ENCODE results near the gene CKAP2L. TPM values are rescaled to one million over a fixed set of nuclear protein-coding genes. Genes with fewer than 3 reads are reported as not detected.

The CKAP2L gene
- total and polyA plus RNA-seq, 2 donors (not counting 3 experiments of a cell fraction or from before 2014, with no cell fraction given) = 3.4 to 30.7 TPM

GRCh38 chr2:112724591-112725525 lies 39.6 kb downstream of the CKAP2L start:
- Histone ChIP-seq H3K36me3 (ENCODE audit: control insufficient read depth in 2 of 2, extremely low read depth in 1 of 2, insufficient read depth in 2 of 2, low read length in 2 of 2) (no peaks in the 10 kb centered on the region), H3K27me3 (ENCODE audit: control insufficient read depth in 2 of 2, insufficient read depth in 2 of 2, low read length in 2 of 2) (no peaks in the 10 kb centered on the region), H4K20me1 (replicated peaks; ENCODE audit: control insufficient read depth, extremely low read depth, insufficient read depth, low read length) (no peaks in the 10 kb centered on the region), H2AFZ (ENCODE audit: low read depth, low read length) (no peak overlapping the region), H3K4me2 (ENCODE audit: insufficient read depth, low read length) (no peak overlapping the region), H3K27ac (ENCODE audit: insufficient read depth, low read depth, low read length) (no peak overlapping the region), H3K79me2 (ENCODE audit: control insufficient read depth, insufficient read depth, low read length) (no peaks in the 10 kb centered on the region), H3K9ac (replicated peaks; ENCODE audit: extremely low read depth, insufficient read depth, low read length) (no peak overlapping the region), H3K4me3 (replicated peaks in 1 of 3; ENCODE audit: insufficient read depth in 1 of 3, low read depth in 1 of 3, low read length in 3 of 3) (no peak overlapping the region), H3K4me1 (ENCODE audit: control insufficient read depth, extremely low read depth, insufficient read depth, low read length) (peaks cover 3% of the 10 kb centered on the region), H3K9me1 (replicated peaks; ENCODE audit: control insufficient read depth, extremely low read depth, insufficient read depth, low read length) (no peaks in the 10 kb centered on the region), H3K9me3 (replicated peaks; ENCODE audit: control insufficient read depth, insufficient read depth, low read length) (no peaks in the 10 kb centered on the region)
- intact Hi-C loops (cut with micrococcal nuclease) (no loop called here), dilution Hi-C loops (cut with MboI; ENCODE audit: extremely low pct_ligation_motif_present, low sequenced_read_pairs) (no loop called here)
- FAIRE-seq = no peak
- BruUV-seq (replicated peaks) = no TSS peak
- DNase-seq (ENCODE audit: low read depth, low spot score) = no peak
- ChIA-PET CTCF (interaction anchor here (0.8 to 9.1 kb wide), 24 partner anchors 10 to 244 kb away, joined by 3 to 207 read pairs (median 4); partner anchors contain the start of genes CHCHD5 and SLC20A1), POLR2A (interaction anchor here (0.7 kb wide), 1 partner anchor 127 kb away, joined by 3 read pairs; no protein-coding TSS in a partner anchor)
- TF ChIP-seq EZH2 (IDR thresholded peaks at IDR 0.05; ENCODE audit: borderline replicate concordance, low read depth, low read length, severe bottlenecking) (no peak), CTCF (IDR thresholded peaks at IDR 0.05; ENCODE audit: extremely low read depth in 1 of 2, insufficient read depth in 1 of 2, low read depth in 1 of 2, low read length in 2 of 2) (peak; percentile 10 to 28)

- no peaks in the 10 kb centered on the region for H3K79me2 ChIP-seq (ENCODE audit: control insufficient read depth, insufficient read depth, low read length)
- dilution Hi-C loops (cut with MboI; ENCODE audit: extremely low pct_ligation_motif_present, low sequenced_read_pairs) = no loop called here
- H3K27me3 ChIP-seq (ENCODE audit: control insufficient read depth in 2 of 2, insufficient read depth in 2 of 2, low read length in 2 of 2) = peaks cover 0 to 1% of the 10 kb centered on the region in 2 experiments
- TF ChIP-seq MYC (IDR thresholded peaks at IDR 0.05; ENCODE audit: low read depth, low read length) = no peak
- TF ChIP-seq CTCF (IDR thresholded peaks at IDR 0.05; ENCODE audit: extremely low read depth in 1 of 2, insufficient read depth in 1 of 2, low read depth in 1 of 2, low read length in 2 of 2) = no peak
- no peak overlapping the region for H2AFZ ChIP-seq (ENCODE audit: low read depth, low read length)
- H4K20me1 ChIP-seq (replicated peaks; ENCODE audit: control insufficient read depth, extremely low read depth, insufficient read depth, low read length) = no peaks in the 10 kb centered on the region
- no peak for DNase-seq (ENCODE audit: low read depth, low spot score)
- intact Hi-C loops (cut with micrococcal nuclease) = no loop called here
- no peak overlapping the region for H3K4me2 ChIP-seq (ENCODE audit: insufficient read depth, low read length)
- ChIA-PET CTCF (interaction anchor here (1.8 to 9.1 kb wide), 5 partner anchors 78 to 218 kb away, joined by 4 to 207 read pairs (median 68); partner anchors contain the start of genes CHCHD5 and SLC20A1), POLR2A (no interaction called here)
- H3K4me3 ChIP-seq (replicated peaks in 1 of 3; ENCODE audit: insufficient read depth in 1 of 3, low read depth in 1 of 3, low read length in 3 of 3) = no peak overlapping the region
- H3K27ac ChIP-seq (ENCODE audit: insufficient read depth, low read depth, low read length) = no peak overlapping the region
- no peak overlapping the region for H3K9ac ChIP-seq (replicated peaks; ENCODE audit: extremely low read depth, insufficient read depth, low read length)
- H3K4me1 ChIP-seq (ENCODE audit: control insufficient read depth, extremely low read depth, insufficient read depth, low read length) = peaks cover 3% of the 10 kb centered on the region
- no peak for FAIRE-seq
- H3K9me3 ChIP-seq (replicated peaks; ENCODE audit: control insufficient read depth, insufficient read depth, low read length) = no peaks in the 10 kb centered on the region
- no TSS peak for BruUV-seq (replicated peaks)
- no peaks in the 10 kb centered on the region for H3K9me1 ChIP-seq (replicated peaks; ENCODE audit: control insufficient read depth, extremely low read depth, insufficient read depth, low read length)
- H3K36me3 ChIP-seq (ENCODE audit: control insufficient read depth in 2 of 2, extremely low read depth in 1 of 2, insufficient read depth in 2 of 2, low read length in 2 of 2) = no peaks in the 10 kb centered on the region
Observed at GRCh38 chr2:112723995-112724394, 40.4 kb downstream of the CKAP2L start.

Measured in endothelial cell of umbilical vein (primary cell).